Activated T-cell treated with anti-CD3 and anti-CD28 coated beads, Interleukin-2, amount 50 U/mL, for 24 hours (primary cell): ENCODE results near the gene CASQ2.

Experiments
- DNase-seq: peaks from one replicate; pipeline ENCODE4 v3.0.0-alpha.2; 2020
- H3K27ac Mint-ChIP-seq: 2 replicates; pipeline ENCODE4 v1.8.0; 2020; ENCODE audit warnings: mild to moderate bottlenecking, mixed read lengths
- H3K27me3 Mint-ChIP-seq: 2 replicates; pipeline ENCODE4 v1.8.0; 2020; ENCODE audit warnings: mixed read lengths
- H3K36me3 Mint-ChIP-seq: 2 replicates; pipeline ENCODE4 v1.8.0; 2020; ENCODE audit warnings: low read depth, mixed read lengths
- H3K4me1 Mint-ChIP-seq: 2 replicates; pipeline ENCODE4 v1.8.0; 2020; ENCODE audit warnings: low read depth, mixed read lengths
- H3K4me3 Mint-ChIP-seq: 2 replicates; pipeline ENCODE4 v1.8.0; 2020; ENCODE audit warnings: mild to moderate bottlenecking, moderate library complexity, mixed read lengths
- H3K9me3 Mint-ChIP-seq: 2 replicates; pipeline ENCODE4 v1.8.0; 2020; ENCODE audit warnings: mixed read lengths

The CASQ2 gene

GRCh38 chr1:115768549-115768948 is at the start of gene CASQ2:
Gene CASQ2, minus strand, starts transcription at chr1:115768714. Its CDS starts 173 bp downstream, at chr1:115768541.
- Mint-ChIP-seq H3K4me1 (no peaks in the 10 kb centered on the region), H3K9me3 (no peaks in the 10 kb centered on the region), H3K36me3 (no peaks in the 10 kb centered on the region), H3K27me3 (peaks cover 14% of the 10 kb centered on the region), H3K4me3 (no peak within 1 kb of the TSS), H3K27ac (no peak within 1 kb of the TSS)
- no peak for DNase-seq

GRCh38 chr1:115815694-115816093 is 47.2 kb upstream of the CASQ2 start:
- Mint-ChIP-seq H3K36me3 (no peaks in the 10 kb centered on the region), H3K27me3 (peaks cover 34% of the 10 kb centered on the region), H3K27ac (no peak overlapping the region), H3K4me3 (no peak overlapping the region), H3K9me3 (no peaks in the 10 kb centered on the region), H3K4me1 (no peaks in the 10 kb centered on the region)
- no peak for DNase-seq

DNA sequence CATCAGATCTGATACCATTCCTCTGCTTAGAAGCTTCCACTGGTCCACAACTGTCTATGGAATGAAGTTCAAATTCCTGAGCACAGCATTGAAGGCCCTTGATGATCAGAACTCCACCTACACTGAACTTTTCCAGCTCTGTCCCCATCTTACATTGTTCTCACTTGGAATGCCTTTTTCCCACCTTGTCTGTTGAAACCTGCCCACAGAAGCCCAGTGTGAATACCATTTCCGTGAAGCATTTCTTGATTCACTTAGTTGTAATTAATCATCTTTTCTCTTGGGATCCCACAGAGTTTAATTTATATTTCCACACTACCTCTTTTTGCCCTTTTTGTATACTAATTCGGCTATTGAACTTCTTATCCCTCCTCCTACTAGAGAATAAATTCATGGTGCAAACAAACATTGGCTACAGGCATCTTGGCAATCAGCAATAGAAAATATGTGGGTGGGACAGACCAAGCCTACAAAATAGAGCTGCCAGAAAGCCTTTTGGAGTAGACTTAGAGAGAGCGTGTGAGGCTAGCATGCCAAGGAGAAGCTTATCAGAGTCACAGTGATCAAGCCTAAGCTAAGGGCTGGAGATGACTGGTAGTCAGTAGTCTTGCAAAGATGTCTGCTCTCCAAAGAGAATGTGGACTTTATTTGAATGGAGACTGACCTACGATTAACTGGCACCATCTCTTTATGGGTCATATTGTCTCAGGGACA is 46.3 kb upstream of the CASQ2 start:
- H3K36me3 Mint-ChIP-seq = no peaks in the 10 kb centered on the region
- no peaks in the 10 kb centered on the region for H3K4me1 Mint-ChIP-seq
- H3K4me3 Mint-ChIP-seq = no peak overlapping the region
- peaks cover 32% of the 10 kb centered on the region for H3K27me3 Mint-ChIP-seq
- no peak overlapping the region for H3K27ac Mint-ChIP-seq
- no peak for DNase-seq
- H3K9me3 Mint-ChIP-seq = no peaks in the 10 kb centered on the region

- Mint-ChIP-seq H3K27me3 (peaks cover 27% of the 10 kb centered on the region), H3K36me3 (no peaks in the 10 kb centered on the region), H3K27ac (no peak overlapping the region), H3K4me1 (no peaks in the 10 kb centered on the region), H3K4me3 (no peak overlapping the region), H3K9me3 (no peaks in the 10 kb centered on the region)
- DNase-seq = no peak
These were observed 45.2 kb upstream of the CASQ2 start for GRCh38 chr1:115813727-115814126.

DNA sequence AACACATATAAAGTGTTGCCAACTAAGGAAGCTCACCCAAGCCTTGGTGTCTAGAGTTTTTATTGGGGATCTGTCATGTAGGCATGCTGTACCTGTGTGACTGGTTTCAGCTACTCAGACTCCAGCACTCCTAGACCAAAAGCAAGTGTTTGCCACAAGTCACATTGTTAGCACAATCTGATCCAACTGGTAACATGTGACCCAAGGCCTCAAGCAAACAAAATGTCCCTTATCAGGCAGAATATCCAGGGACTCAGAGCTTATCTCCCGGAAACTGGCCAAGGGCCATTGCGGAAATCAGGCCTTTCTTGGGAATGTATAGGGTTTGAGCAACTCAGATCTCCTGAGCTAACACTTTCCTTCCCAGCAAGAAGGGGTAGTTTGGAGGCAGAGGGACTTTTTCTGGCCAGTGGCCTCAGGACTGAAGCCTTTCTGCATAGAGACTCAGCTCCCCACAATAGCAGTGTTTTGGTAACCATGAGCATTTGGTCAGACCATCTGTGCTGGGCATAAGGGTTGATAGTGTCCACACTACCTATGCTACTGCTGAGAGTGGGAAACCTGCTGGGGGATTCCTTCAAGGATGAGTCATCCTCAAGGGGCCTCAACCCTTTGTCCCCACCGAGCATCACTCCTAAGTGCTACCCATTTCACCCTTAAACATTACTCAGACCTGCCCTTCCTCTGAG is 42.8 kb upstream of the CASQ2 start:
- H3K9me3 Mint-ChIP-seq = no peaks in the 10 kb centered on the region
- H3K27me3 Mint-ChIP-seq = peaks cover 20% of the 10 kb centered on the region
- no peak overlapping the region for H3K4me3 Mint-ChIP-seq
- DNase-seq = no peak
- H3K36me3 Mint-ChIP-seq = no peaks in the 10 kb centered on the region
- H3K27ac Mint-ChIP-seq = no peak overlapping the region
- H3K4me1 Mint-ChIP-seq = no peaks in the 10 kb centered on the region

- no peaks in the 10 kb centered on the region for H3K36me3 Mint-ChIP-seq
- DNase-seq = no peak
- H3K4me3 Mint-ChIP-seq = no peak overlapping the region
- H3K9me3 Mint-ChIP-seq = no peaks in the 10 kb centered on the region
- no peak overlapping the region for H3K27ac Mint-ChIP-seq
- no peaks in the 10 kb centered on the region for H3K4me1 Mint-ChIP-seq
- peaks cover 22% of the 10 kb centered on the region for H3K27me3 Mint-ChIP-seq
These were observed 42.1 kb upstream of the CASQ2 start for GRCh38 chr1:115810609-115811008.

- peaks cover 25% of the 10 kb centered on the region for H3K27me3 Mint-ChIP-seq
- no peak for DNase-seq
- H3K4me1 Mint-ChIP-seq = no peaks in the 10 kb centered on the region
- no peak overlapping the region for H3K4me3 Mint-ChIP-seq
- H3K9me3 Mint-ChIP-seq = no peaks in the 10 kb centered on the region
- no peak overlapping the region for H3K27ac Mint-ChIP-seq
- H3K36me3 Mint-ChIP-seq = no peaks in the 10 kb centered on the region
These were observed 41.3 kb upstream of the CASQ2 start for GRCh38 chr1:115809847-115810246.

DNA sequence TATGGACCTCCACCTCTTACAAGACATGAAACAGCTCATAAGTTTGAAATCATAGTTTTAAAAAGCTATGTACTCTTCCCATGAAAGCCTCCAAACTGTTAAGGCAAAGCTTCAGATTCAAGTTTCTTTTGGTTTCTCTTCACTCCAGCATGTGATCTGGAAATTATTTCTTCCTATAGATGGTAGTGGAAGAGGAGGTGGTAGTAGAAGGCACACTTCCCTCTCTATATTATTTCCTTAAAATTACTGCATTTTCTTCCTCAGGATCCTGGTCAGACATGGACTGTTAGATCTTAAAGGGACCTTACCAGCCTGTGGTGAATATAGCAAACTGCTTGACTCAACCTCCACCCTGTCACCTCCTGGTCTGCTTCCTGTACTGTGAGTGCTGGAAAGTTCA is 40.6 kb upstream of the CASQ2 start:
- no peaks in the 10 kb centered on the region for H3K36me3 Mint-ChIP-seq
- DNase-seq = no peak
- no peak overlapping the region for H3K4me3 Mint-ChIP-seq
- no peak overlapping the region for H3K27ac Mint-ChIP-seq
- H3K4me1 Mint-ChIP-seq = no peaks in the 10 kb centered on the region
- H3K9me3 Mint-ChIP-seq = no peaks in the 10 kb centered on the region
- H3K27me3 Mint-ChIP-seq = peaks cover 22% of the 10 kb centered on the region

DNA sequence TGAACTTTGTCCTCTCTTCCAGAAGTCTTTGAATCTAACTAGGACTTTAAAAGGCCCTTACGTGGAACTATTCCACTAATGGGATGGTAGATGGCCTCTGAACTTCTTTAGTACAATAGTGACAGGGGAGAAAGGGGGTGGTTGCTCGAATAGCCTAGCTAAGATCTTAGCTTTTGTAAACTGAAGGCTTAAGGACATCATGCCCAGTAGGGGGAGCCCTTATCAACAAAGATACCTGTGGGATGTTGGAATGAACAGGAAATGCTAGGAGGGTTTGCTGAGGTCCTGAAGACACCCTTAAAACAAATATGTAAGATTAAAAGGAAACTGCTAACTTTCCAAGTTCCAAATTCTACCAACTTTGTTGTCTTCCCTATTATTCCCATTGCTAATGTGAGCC is 39.2 kb upstream of the CASQ2 start:
- Mint-ChIP-seq H3K27me3 (peaks cover 12% of the 10 kb centered on the region), H3K27ac (no peak overlapping the region), H3K9me3 (no peaks in the 10 kb centered on the region), H3K4me1 (no peaks in the 10 kb centered on the region), H3K4me3 (no peak overlapping the region), H3K36me3 (no peaks in the 10 kb centered on the region)
- DNase-seq = no peak

DNA sequence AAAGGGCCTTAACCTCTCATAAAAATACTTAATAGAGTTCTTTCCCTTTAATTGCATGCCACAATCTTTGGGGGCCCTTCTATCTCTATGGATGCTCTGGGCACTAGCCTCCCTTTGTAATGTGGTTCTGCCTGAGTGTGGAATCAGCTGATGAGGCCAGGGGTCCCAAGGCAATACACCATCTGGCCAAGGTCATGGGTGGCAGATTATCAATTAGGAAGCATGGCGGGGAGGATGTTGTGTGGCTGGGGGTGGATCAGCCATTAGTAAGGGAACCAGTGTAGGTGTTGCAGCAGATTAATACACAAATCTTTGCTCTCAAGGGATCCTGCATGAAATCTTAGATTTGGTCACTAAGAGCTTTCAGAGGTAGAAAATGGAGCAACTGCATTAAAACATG is 37.1 kb upstream of the CASQ2 start:
- no peaks in the 10 kb centered on the region for H3K36me3 Mint-ChIP-seq
- no peaks in the 10 kb centered on the region for H3K9me3 Mint-ChIP-seq
- no peak overlapping the region for H3K27ac Mint-ChIP-seq
- DNase-seq = no peak
- no peak overlapping the region for H3K4me3 Mint-ChIP-seq
- H3K4me1 Mint-ChIP-seq = no peaks in the 10 kb centered on the region
- peaks cover 12% of the 10 kb centered on the region for H3K27me3 Mint-ChIP-seq

DNA sequence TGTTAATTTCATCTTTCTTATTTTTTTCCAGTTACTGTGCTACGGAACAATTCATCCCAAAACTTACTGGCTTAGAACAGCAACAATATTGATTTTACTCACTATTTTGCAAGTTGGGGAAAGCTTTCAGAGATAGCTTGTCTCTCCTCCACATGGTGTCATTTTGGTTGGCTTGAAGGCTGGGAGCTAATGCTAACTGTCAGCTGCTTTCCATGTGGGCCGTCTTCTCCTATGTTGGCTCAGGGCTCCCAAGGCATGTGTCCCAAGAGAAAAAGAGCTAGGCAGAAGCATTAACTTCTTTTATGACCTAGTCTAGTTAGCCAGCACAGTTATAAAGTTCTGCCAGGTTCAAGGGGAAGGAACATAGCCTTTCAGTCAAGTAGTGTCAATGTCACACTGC is 33.9 kb upstream of the CASQ2 start:
- Mint-ChIP-seq H3K36me3 (no peaks in the 10 kb centered on the region), H3K9me3 (no peaks in the 10 kb centered on the region), H3K27me3 (peaks cover 18% of the 10 kb centered on the region), H3K27ac (no peak overlapping the region), H3K4me3 (no peak overlapping the region), H3K4me1 (no peaks in the 10 kb centered on the region)
- no peak for DNase-seq

- no peaks in the 10 kb centered on the region for H3K36me3 Mint-ChIP-seq
- H3K27ac Mint-ChIP-seq = no peak overlapping the region
- H3K27me3 Mint-ChIP-seq = peaks cover 35% of the 10 kb centered on the region
- no peak for DNase-seq
- no peaks in the 10 kb centered on the region for H3K9me3 Mint-ChIP-seq
- H3K4me3 Mint-ChIP-seq = no peak overlapping the region
- H3K4me1 Mint-ChIP-seq = no peaks in the 10 kb centered on the region
These were observed 29.0 kb upstream of the CASQ2 start for GRCh38 chr1:115797486-115797885.

GRCh38 chr1:115796897-115797296 is 28.4 kb upstream of the CASQ2 start:
- Mint-ChIP-seq H3K27me3 (peaks cover 40% of the 10 kb centered on the region), H3K27ac (no peak overlapping the region), H3K4me1 (no peaks in the 10 kb centered on the region)

GRCh38 chr1:115796036-115796435 is 27.5 kb upstream of the CASQ2 start:
- H3K9me3 Mint-ChIP-seq = no peaks in the 10 kb centered on the region
- H3K4me3 Mint-ChIP-seq = no peak overlapping the region
- H3K27me3 Mint-ChIP-seq = peaks cover 45% of the 10 kb centered on the region
- H3K27ac Mint-ChIP-seq = no peak overlapping the region
- DNase-seq = no peak
- H3K4me1 Mint-ChIP-seq = no peaks in the 10 kb centered on the region
- H3K36me3 Mint-ChIP-seq = no peaks in the 10 kb centered on the region

More at GRCh38 chr1:115796897-115797296, 28.4 kb upstream of the CASQ2 start:
- DNase-seq = no peak
- Mint-ChIP-seq H3K36me3 (no peaks in the 10 kb centered on the region), H3K9me3 (no peaks in the 10 kb centered on the region), H3K4me3 (no peak overlapping the region)

DNA sequence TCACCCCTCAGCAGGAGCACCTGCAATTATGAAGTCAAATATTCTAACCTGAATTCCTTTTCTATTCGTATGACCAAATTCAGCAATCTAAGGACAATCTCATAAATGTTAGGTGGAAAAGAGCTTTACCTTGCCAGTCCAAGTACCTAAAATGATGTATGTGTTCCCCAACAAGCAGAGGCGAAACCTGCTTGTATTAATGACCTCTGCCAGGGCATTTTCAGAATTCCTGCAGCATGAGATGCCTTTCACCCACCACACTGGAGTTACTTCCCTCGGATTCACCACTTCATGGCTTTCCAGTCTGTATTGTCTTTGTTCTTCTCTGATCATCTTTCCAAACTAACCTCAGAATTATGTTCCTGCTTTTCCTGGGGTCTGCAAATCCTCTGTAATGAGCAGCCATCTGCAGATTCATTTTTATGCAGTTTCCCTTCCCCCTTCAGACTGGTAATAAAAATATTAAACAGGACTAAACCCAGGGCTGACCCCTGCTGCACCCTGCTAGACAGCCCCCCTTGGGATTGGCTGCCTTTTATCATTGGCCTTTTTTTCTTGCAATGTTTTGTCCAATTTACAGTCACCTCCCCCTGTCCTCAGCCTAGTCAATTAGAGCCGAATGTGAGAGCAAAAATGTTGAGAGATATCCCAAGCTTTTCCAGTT is 26.6 kb upstream of the CASQ2 start:
- no peak overlapping the region for H3K4me3 Mint-ChIP-seq
- no peaks in the 10 kb centered on the region for H3K36me3 Mint-ChIP-seq
- H3K4me1 Mint-ChIP-seq = no peaks in the 10 kb centered on the region
- no peak for DNase-seq
- peaks cover 45% of the 10 kb centered on the region for H3K27me3 Mint-ChIP-seq
- no peak overlapping the region for H3K27ac Mint-ChIP-seq
- no peaks in the 10 kb centered on the region for H3K9me3 Mint-ChIP-seq
